Right lobe of liver (tissue), 4 donors: ENCODE data around the gene CCDC184.

Experiments used
- CTCF ChIP-seq, 4 donors: fragments of 200-600 bp in 3 of 4; fragments of 450-650 bp in 1 of 4; IDR thresholded peaks; one replicate each; pipeline versions ENCODE4 v1.5.1 to v1.8.0; 2016 to 2022; ENCODE audit warnings: antibody characterized with exemption in 4 of 4, mild to moderate bottlenecking in 2 of 4
- POLR2A ChIP-seq: fragments of 450-650 bp; IDR thresholded peaks from one replicate; pipeline ENCODE4 v1.6.1; 2017; ENCODE audit warnings: antibody characterized with exemption, mild to moderate bottlenecking
- donor health status: DM: no; HTN: no; CAD: no.
- donor health status: DM: no; HTN: no; CAD: no.
- donor health status: DM: no; HTN: yes; CAD: no.

- no peak for TF ChIP-seq CTCF (IDR thresholded peaks at IDR 0.05)
- TF ChIP-seq POLR2A, result no peak
Observed at GRCh38 chr12:48164451-48164850, 19.0 kb upstream of the CCDC184 start.
